ENCODE results near the gene C1orf94.

The C1orf94 gene

GRCh38 chr1:34176830-34177603 is at the start of gene C1orf94:
TSS of gene C1orf94 (plus strand) at chr1:34176907. CDS start at chr1:34177790, 883 bp downstream.
- no peak within 1 kb of the TSS for H3K9ac ChIP-seq (ENCODE audit: low read depth, low read length)
- H3K4me3 ChIP-seq (ENCODE audit: low read length) = peak within 1 kb of the TSS; percentile 32; the same call in 1 of the 2 replicates
- H3K4me1 ChIP-seq (ENCODE audit: insufficient read depth, low read length) = peaks cover 20% of the 10 kb centered on the region

GRCh38 chr1:34127006-34128000 is 49.4 kb upstream of the C1orf94 start:
- Histone ChIP-seq H3K36me3 (ENCODE audit: insufficient read depth, low read depth, low read length) (peaks cover 4% of the 10 kb centered on the region; the same call in 1 of the 2 replicates), H3K4me3 (ENCODE audit: low read length) (no peak overlapping the region), H3K9me3 (ENCODE audit: insufficient read depth, low read depth, low read length) (no peaks in the 10 kb centered on the region), H3K4me1 (ENCODE audit: insufficient read depth, low read length) (no peaks in the 10 kb centered on the region), H3K27ac (ENCODE audit: low read length) (no peak overlapping the region), H3K9ac (ENCODE audit: low read depth, low read length) (no peak overlapping the region), H3K27me3 (ENCODE audit: insufficient read depth, low read length) (no peaks in the 10 kb centered on the region)

More at GRCh38 chr1:34176830-34177603, at the start of gene C1orf94:
- H3K27me3 ChIP-seq (ENCODE audit: insufficient read depth, low read length) = peaks cover 18% of the 10 kb centered on the region
- H3K9me3 ChIP-seq (ENCODE audit: insufficient read depth, low read depth, low read length) = no peaks in the 10 kb centered on the region
- H3K36me3 ChIP-seq (ENCODE audit: insufficient read depth, low read depth, low read length) = no peaks in the 10 kb centered on the region
- no peak within 1 kb of the TSS for H3K27ac ChIP-seq (ENCODE audit: low read length)

- H3K9ac ChIP-seq (ENCODE audit: low read depth, low read length) = no peak overlapping the region
- H3K4me1 ChIP-seq (ENCODE audit: insufficient read depth, low read length) = no peaks in the 10 kb centered on the region
- H3K27me3 ChIP-seq (ENCODE audit: insufficient read depth, low read length) = no peaks in the 10 kb centered on the region
- no peak overlapping the region for H3K27ac ChIP-seq (ENCODE audit: low read length)
- H3K9me3 ChIP-seq (ENCODE audit: insufficient read depth, low read depth, low read length) = no peaks in the 10 kb centered on the region
- peaks cover 4% of the 10 kb centered on the region; the same call in 1 of the 2 replicates for H3K36me3 ChIP-seq (ENCODE audit: insufficient read depth, low read depth, low read length)
- no peak overlapping the region for H3K4me3 ChIP-seq (ENCODE audit: low read length)
Observed at GRCh38 chr1:34128186-34128889, 48.4 kb upstream of the C1orf94 start.

- Histone ChIP-seq H3K27me3 (ENCODE audit: insufficient read depth, low read length) (no peaks in the 10 kb centered on the region), H3K4me1 (ENCODE audit: insufficient read depth, low read length) (no peaks in the 10 kb centered on the region), H3K27ac (ENCODE audit: low read length) (no peak overlapping the region), H3K9me3 (ENCODE audit: insufficient read depth, low read depth, low read length) (no peaks in the 10 kb centered on the region), H3K4me3 (ENCODE audit: low read length) (no peak overlapping the region), H3K36me3 (ENCODE audit: insufficient read depth, low read depth, low read length) (0 out of 2 replicates have a peak, but pooled peaks cover 4% of the 10 kb centered on the region), H3K9ac (ENCODE audit: low read depth, low read length) (no peak overlapping the region)
Observed at GRCh38 chr1:34129630-34130029, 47.1 kb upstream of the C1orf94 start.

GRCh38 chr1:34130306-34130705 is 46.4 kb upstream of the C1orf94 start:
- Histone ChIP-seq H3K9ac (ENCODE audit: low read depth, low read length) (no peak overlapping the region), H3K9me3 (ENCODE audit: insufficient read depth, low read depth, low read length) (no peaks in the 10 kb centered on the region), H3K36me3 (ENCODE audit: insufficient read depth, low read depth, low read length) (0 out of 2 replicates have a peak, but pooled peaks cover 4% of the 10 kb centered on the region), H3K27me3 (ENCODE audit: insufficient read depth, low read length) (no peaks in the 10 kb centered on the region), H3K4me3 (ENCODE audit: low read length) (no peak overlapping the region), H3K27ac (ENCODE audit: low read length) (no peak overlapping the region), H3K4me1 (ENCODE audit: insufficient read depth, low read length) (no peaks in the 10 kb centered on the region)

GRCh38 chr1:34131396-34132160 is 45.1 kb upstream of the C1orf94 start:
- no peaks in the 10 kb centered on the region for H3K9me3 ChIP-seq (ENCODE audit: insufficient read depth, low read depth, low read length)
- no peaks in the 10 kb centered on the region for H3K27me3 ChIP-seq (ENCODE audit: insufficient read depth, low read length)
- 0 out of 2 replicates have a peak, but pooled peaks cover 4% of the 10 kb centered on the region for H3K36me3 ChIP-seq (ENCODE audit: insufficient read depth, low read depth, low read length)
- H3K4me3 ChIP-seq (ENCODE audit: low read length) = no peak overlapping the region
- H3K9ac ChIP-seq (ENCODE audit: low read depth, low read length) = no peak overlapping the region
- no peak overlapping the region for H3K27ac ChIP-seq (ENCODE audit: low read length)
- H3K4me1 ChIP-seq (ENCODE audit: insufficient read depth, low read length) = no peaks in the 10 kb centered on the region

GRCh38 chr1:34132161-34132420 is 44.6 kb upstream of the C1orf94 start:
- Histone ChIP-seq H3K4me1 (ENCODE audit: insufficient read depth, low read length) (no peaks in the 10 kb centered on the region), H3K9me3 (ENCODE audit: insufficient read depth, low read depth, low read length) (no peaks in the 10 kb centered on the region), H3K27ac (ENCODE audit: low read length) (no peak overlapping the region), H3K27me3 (ENCODE audit: insufficient read depth, low read length) (no peaks in the 10 kb centered on the region), H3K4me3 (ENCODE audit: low read length) (no peak overlapping the region), H3K9ac (ENCODE audit: low read depth, low read length) (no peak overlapping the region), H3K36me3 (ENCODE audit: insufficient read depth, low read depth, low read length) (0 out of 2 replicates have a peak, but pooled peaks cover 4% of the 10 kb centered on the region)

- no peaks in the 10 kb centered on the region for H3K36me3 ChIP-seq (ENCODE audit: insufficient read depth, low read depth, low read length)
- H3K4me1 ChIP-seq (ENCODE audit: insufficient read depth, low read length) = peaks cover 11% of the 10 kb centered on the region; the same call in 1 of the 2 replicates
- no peak overlapping the region for H3K27ac ChIP-seq (ENCODE audit: low read length)
- no peak overlapping the region for H3K4me3 ChIP-seq (ENCODE audit: low read length)
- H3K9me3 ChIP-seq (ENCODE audit: insufficient read depth, low read depth, low read length) = no peaks in the 10 kb centered on the region
- no peak overlapping the region for H3K9ac ChIP-seq (ENCODE audit: low read depth, low read length)
- H3K27me3 ChIP-seq (ENCODE audit: insufficient read depth, low read length) = no peaks in the 10 kb centered on the region
Observed at GRCh38 chr1:34137411-34137810, 39.3 kb upstream of the C1orf94 start.

GRCh38 chr1:34140011-34140676 is 36.6 kb upstream of the C1orf94 start:
- H3K9me3 ChIP-seq (ENCODE audit: insufficient read depth, low read depth, low read length) = no peaks in the 10 kb centered on the region
- H3K9ac ChIP-seq (ENCODE audit: low read depth, low read length) = no peak overlapping the region
- no peak overlapping the region for H3K27ac ChIP-seq (ENCODE audit: low read length)
- H3K4me3 ChIP-seq (ENCODE audit: low read length) = no peak overlapping the region
- peaks cover 17% of the 10 kb centered on the region; the same call in 1 of the 2 replicates for H3K36me3 ChIP-seq (ENCODE audit: insufficient read depth, low read depth, low read length)
- no peaks in the 10 kb centered on the region for H3K27me3 ChIP-seq (ENCODE audit: insufficient read depth, low read length)
- H3K4me1 ChIP-seq (ENCODE audit: insufficient read depth, low read length) = peaks cover 11% of the 10 kb centered on the region; the same call in 1 of the 2 replicates

- Histone ChIP-seq H3K27ac (ENCODE audit: low read length) (no peak overlapping the region), H3K4me1 (ENCODE audit: insufficient read depth, low read length) (peaks cover 22% of the 10 kb centered on the region), H3K27me3 (ENCODE audit: insufficient read depth, low read length) (no peaks in the 10 kb centered on the region), H3K9me3 (ENCODE audit: insufficient read depth, low read depth, low read length) (no peaks in the 10 kb centered on the region), H3K36me3 (ENCODE audit: insufficient read depth, low read depth, low read length) (peaks cover 17% of the 10 kb centered on the region; the same call in 1 of the 2 replicates), H3K9ac (ENCODE audit: low read depth, low read length) (no peak overlapping the region), H3K4me3 (ENCODE audit: low read length) (no peak overlapping the region)
Observed at GRCh38 chr1:34143975-34144374, 32.7 kb upstream of the C1orf94 start.
